HUES64 (cell line): ENCODE results near the gene CD1E.

ENCODE experiments used
- H3K27ac ChIP-seq: 2 replicates; pipeline ENCODE4 v1.7.0; 2013; ENCODE audit warnings: low read depth, low read length, inconsistent platforms
- H3K27me3 ChIP-seq: 2 replicates; pipeline ENCODE4 v1.6.1; 2013; ENCODE audit warnings: mild to moderate bottlenecking, low read length; ENCODE audit not compliant: insufficient read depth
- H3K36me3 ChIP-seq: 2 replicates; pipeline ENCODE4 v1.6.1; 2013; ENCODE audit warnings: mild to moderate bottlenecking, low read length; ENCODE audit not compliant: insufficient read depth
- H3K4me1 ChIP-seq: 2 replicates; pipeline ENCODE4 v1.6.1; 2013; ENCODE audit warnings: mild to moderate bottlenecking, low read length, moderate library complexity; ENCODE audit not compliant: insufficient read depth
- H3K4me3 ChIP-seq: 2 replicates; pipeline ENCODE4 v1.5.1; 2013; ENCODE audit warnings: mild to moderate bottlenecking, low read length, moderate library complexity
- H3K9ac ChIP-seq: 2 replicates; pipeline ENCODE4 v1.6.1; 2013; ENCODE audit warnings: mild to moderate bottlenecking, low read depth, low read length
- H3K9me3 ChIP-seq: 2 replicates; pipeline ENCODE4 v1.6.1; 2013; ENCODE audit warnings: low read depth, low read length; ENCODE audit not compliant: insufficient read depth
- WGBS: fragments of 150-250, 120-280 bp; methylation state at CpG from one replicate; pipeline ENCODE4 v1.1.7; 2013; ENCODE audit warnings: missing lambda C conversion rate; 5-methylcytosine and 5-hydroxymethylcytosine counted together

CD1E gene

GRCh38 chr1:158407092-158407491 lies 53.4 kb downstream of the CD1E start:
- no peaks in the 10 kb centered on the region for H3K27me3 ChIP-seq
- H3K4me3 ChIP-seq: no peak overlapping the region
- H3K9ac ChIP-seq: no peak overlapping the region
- H3K36me3 ChIP-seq: no peaks in the 10 kb centered on the region
- no peaks in the 10 kb centered on the region for H3K9me3 ChIP-seq
- no peaks in the 10 kb centered on the region for H3K4me1 ChIP-seq
- H3K27ac ChIP-seq: no peak overlapping the region
- WGBS: 95% methylated on average over 5 of the region's 5 CpGs
